PC-3 (cell line): ENCODE results near the gene PPM1G. TPM values are rescaled to one million over a fixed set of nuclear protein-coding genes. Genes with fewer than 3 reads are reported as not detected.

Experiments used
- ATAC-seq: fragments of 200-7000 bp; cut with Tn5 transposase; 2 replicates; pipeline ENCODE4 v1.9.1; 2020; ENCODE audit warnings: mild to moderate bottlenecking, moderate library complexity
- BruUV-seq: library from RNA; stranded (reverse); fragments of 400-500 nt; replicated peaks from 2 replicates; lab custom pipeline; 2021; lab: Mats Ljungman, UMichigan
- CTCF ChIA-PET: fragments of 300-600 bp; sonication (Branson Sonifier 250); formaldehyde crosslinking; loops from one replicate; lab custom pipeline; 2022; ENCODE audit warnings: antibody characterized with exemption; lab: Charles Lee
- POLR2A ChIA-PET: fragments of 300-600 bp; sonication (Branson Sonifier 250); formaldehyde crosslinking; loops from one replicate; lab custom pipeline; 2022; ENCODE audit warnings: antibody characterized with exemption; ENCODE audit not compliant: unreplicated experiment; lab: Charles Lee
- DNase-seq: peaks from one replicate; pipeline ENCODE4 v3.0.0-alpha.2; 2015
- H2AFZ ChIP-seq: fragments of 300-600 bp; sonication (generic); 2 replicates; pipeline ENCODE4 v1.6.0; 2016; ENCODE audit warnings: antibody characterized with exemption, low read length
- H3F3A ChIP-seq: fragments of 300-600 bp; sonication (generic); one replicate; pipeline ENCODE4 v1.6.0; 2017; ENCODE audit warnings: antibody characterized with exemption, low read length, control low read depth, mild to moderate bottlenecking; ENCODE audit not compliant: unreplicated experiment
- H3K27ac ChIP-seq: fragments of 300-600 bp; sonication (generic); 2 replicates; pipeline ENCODE4 v1.5.1; 2016; ENCODE audit warnings: mild to moderate bottlenecking, low read length
- H3K27me3 ChIP-seq: fragments of 300-600 bp; sonication (generic); 2 replicates; pipeline ENCODE4 v1.6.1; 2016; ENCODE audit warnings: low read length, mixed read lengths
- H3K36me3 ChIP-seq: fragments of 300-600 bp; sonication (generic); 2 replicates; pipeline ENCODE4 v1.6.1; 2016; ENCODE audit warnings: low read depth, mixed run types, low read length, mixed read lengths
- H3K4me1 ChIP-seq: fragments of 300-600 bp; sonication (generic); 2 replicates; pipeline ENCODE4 v1.5.1; 2016; ENCODE audit warnings: low read length; ENCODE audit not compliant: insufficient read depth
- H3K4me2 ChIP-seq: fragments of 300-600 bp; sonication (generic); 2 replicates; pipeline ENCODE4 v1.6.0; 2016; ENCODE audit warnings: low read length
- H3K4me3 ChIP-seq: fragments of 300-600 bp; sonication (generic); 2 replicates; pipeline ENCODE4 v1.5.1; 2016; ENCODE audit warnings: mild to moderate bottlenecking, low read length, mixed read lengths
- H3K79me2 ChIP-seq: fragments of 300-600 bp; sonication (generic); 2 replicates; pipeline ENCODE4 v1.6.1; 2017; ENCODE audit warnings: low read length, mixed read lengths
- H3K9ac ChIP-seq: fragments of 300-600 bp; sonication (generic); 2 replicates; pipeline ENCODE4 v1.6.0; 2016; ENCODE audit warnings: mild to moderate bottlenecking, low read length
- H3K9me2 ChIP-seq: fragments of 300-600 bp; sonication (generic); replicated peaks from 2 replicates; pipeline ENCODE4 v1.6.1; 2016; ENCODE audit warnings: mixed run types, low read length, mixed read lengths
- H3K9me3 ChIP-seq: fragments of 300-600 bp; sonication (generic); 2 replicates; pipeline ENCODE4 v1.6.1; 2016; ENCODE audit warnings: low read length, mixed read lengths
- H4K20me1 ChIP-seq: fragments of 300-600 bp; sonication (generic); 2 replicates; pipeline ENCODE4 v1.6.1; 2016; ENCODE audit warnings: low read length, mixed read lengths
- CTCF ChIP-seq: fragments of 300-600 bp; sonication (generic); conservative IDR thresholded peaks from 2 replicates; pipeline ENCODE4 v1.5.1; 2017; ENCODE audit warnings: antibody characterized with exemption, low read depth, mild to moderate bottlenecking, low read length
- EZH2 ChIP-seq: fragments of 300-600 bp; sonication (generic); IDR thresholded peaks from one replicate; pipeline ENCODE4 v1.6.1; 2017; ENCODE audit warnings: antibody characterized with exemption, mild to moderate bottlenecking, low read length; ENCODE audit not compliant: unreplicated experiment
- EZH2phosphoT487 ChIP-seq: fragments of 300-600 bp; sonication (generic); IDR thresholded peaks from 2 replicates; pipeline ENCODE4 v1.6.1; 2018; ENCODE audit warnings: mild to moderate bottlenecking, antibody characterized with exemption, low read length, borderline replicate concordance
- intact Hi-C: fragments of 100-400 bp; cut with micrococcal nuclease; formaldehyde crosslinking; loops from 2 replicates; pipeline ENCODE4 v1.9.0; 2023
- total RNA-seq: library from RNA; depleted of rRNA; stranded (reverse); fragments of >200 nt; gene quantifications from 2 replicates; pipeline ENCODE4 v1.2.3, GENCODE V29; 2014

The PPM1G gene
- total RNA-seq, 1 experiment from 2014 or later: 122 TPM

- intact Hi-C loops: no loop called here
- CTCF ChIA-PET: no interaction called here
- H3K4me2 ChIP-seq: no peak overlapping the region
- H3K9me2 ChIP-seq: no peaks in the 10 kb centered on the region
- POLR2A ChIA-PET: no interaction called here
- no peak overlapping the region for H2AFZ ChIP-seq
- no peaks in the 10 kb centered on the region for H3F3A ChIP-seq
- BruUV-seq: no TSS peak
- no peaks in the 10 kb centered on the region for H3K9me3 ChIP-seq
- DNase-seq: no peak
- peaks cover 31% of the 10 kb centered on the region; the same call in 1 of the 2 replicates for H3K36me3 ChIP-seq
- H3K27ac ChIP-seq: no peak overlapping the region
- no peak for TF ChIP-seq EZH2phosphoT487
- TF ChIP-seq EZH2: no peak
- no peak for TF ChIP-seq CTCF
- H3K4me3 ChIP-seq: no peak overlapping the region
- no peaks in the 10 kb centered on the region for H3K27me3 ChIP-seq
- H3K79me2 ChIP-seq: peaks cover 30% of the 10 kb centered on the region
- peaks cover 36% of the 10 kb centered on the region for H3K4me1 ChIP-seq
- no peak for ATAC-seq
- H3K9ac ChIP-seq: no peak overlapping the region
- no peaks in the 10 kb centered on the region for H4K20me1 ChIP-seq
These were observed 33.8 kb downstream of the PPM1G start for GRCh38 chr2:27375513-27376099.

- Histone ChIP-seq H3K36me3 (peaks cover 31% of the 10 kb centered on the region; the same call in 1 of the 2 replicates), H3F3A (no peaks in the 10 kb centered on the region)
These were observed 35.8 kb downstream of the PPM1G start for GRCh38 chr2:27373567-27373966.

More at GRCh38 chr2:27373567-27373966, 35.8 kb downstream of the PPM1G start:
- Histone ChIP-seq H3K9me2 (no peaks in the 10 kb centered on the region), H3K4me2 (no peak overlapping the region), H3K9ac (no peak overlapping the region), H3K79me2 (peaks cover 41% of the 10 kb centered on the region), H3K4me3 (no peak overlapping the region), H3K27me3 (no peaks in the 10 kb centered on the region), H3K9me3 (no peaks in the 10 kb centered on the region), H3K4me1 (peaks cover 30% of the 10 kb centered on the region), H4K20me1 (no peaks in the 10 kb centered on the region), H3K27ac (no peak overlapping the region), H2AFZ (no peak overlapping the region)
- no peak for TF ChIP-seq CTCF
- no peak for TF ChIP-seq EZH2
- TF ChIP-seq EZH2phosphoT487: no peak
- intact Hi-C loops: no loop called here
- ATAC-seq (no peak), DNase-seq (no peak)
- ChIA-PET CTCF (no interaction called here), POLR2A (no interaction called here)
- no TSS peak for BruUV-seq
